H9 (cell line): ENCODE data around the gene NCAM2. TPM values are rescaled to one million over a fixed set of nuclear protein-coding genes. Genes with fewer than 3 reads are reported as not detected.

Experiments
- DNase-seq: peaks from one replicate; pipeline ENCODE4 v3.0.0-alpha.2; 2017
- H2AFZ ChIP-seq: one replicate; pipeline ENCODE4 v1.6.1; 2013; ENCODE audit warnings: mild to moderate bottlenecking, low read length, control low read depth, moderate library complexity
- H2AK5ac ChIP-seq: 2 replicates; pipeline ENCODE4 v1.6.1; 2013; ENCODE audit warnings: low read length, control low read depth, mixed read lengths; ENCODE audit not compliant: insufficient read length
- H2BK120ac ChIP-seq: one replicate; pipeline ENCODE4 v1.6.1; 2013; ENCODE audit warnings: low read depth, mild to moderate bottlenecking, low read length, control low read depth, inconsistent platforms; ENCODE audit not compliant: poor library complexity, severe bottlenecking
- H2BK12ac ChIP-seq: 2 replicates; pipeline ENCODE4 v1.6.1; 2013; ENCODE audit warnings: low read length, control low read depth, mixed read lengths, low read depth; ENCODE audit not compliant: insufficient read length
- H2BK15ac ChIP-seq: 2 replicates; pipeline ENCODE4 v1.6.1; 2013; ENCODE audit warnings: low read depth, low read length, control low read depth
- H2BK20ac ChIP-seq: one replicate; pipeline ENCODE4 v1.6.1; 2013; ENCODE audit warnings: low read depth, mild to moderate bottlenecking, low read length, control low read depth, inconsistent platforms; ENCODE audit not compliant: poor library complexity, severe bottlenecking
- H2BK5ac ChIP-seq: 2 replicates; pipeline ENCODE4 v1.6.1; 2013; ENCODE audit warnings: low read length, control low read depth, mixed read lengths; ENCODE audit not compliant: insufficient read length
- H3K14ac ChIP-seq: 2 replicates; pipeline ENCODE4 v1.6.1; 2013; ENCODE audit warnings: low read length, control low read depth; ENCODE audit not compliant: insufficient read depth
- H3K18ac ChIP-seq: 2 replicates; pipeline ENCODE4 v1.6.1; 2013; ENCODE audit warnings: low read depth, mild to moderate bottlenecking, mixed read lengths, low read length, control low read depth; ENCODE audit not compliant: insufficient read length
- H3K23ac ChIP-seq: 2 replicates; pipeline ENCODE4 v1.6.1; 2013; ENCODE audit warnings: low read length, control low read depth, mixed read lengths, low read depth; ENCODE audit not compliant: insufficient read length
- H3K23me2 ChIP-seq: 2 replicates; pipeline ENCODE4 v1.6.1; 2013; ENCODE audit warnings: low read depth, mild to moderate bottlenecking, mixed read lengths, low read length, control low read depth; ENCODE audit not compliant: insufficient read length, poor library complexity, severe bottlenecking
- H3K27ac ChIP-seq: 2 replicates; pipeline ENCODE4 v1.5.1; 2013; ENCODE audit warnings: low read length, control low read depth, mixed read lengths, low read depth; ENCODE audit not compliant: insufficient read length
- H3K27me3 ChIP-seq: 2 replicates; pipeline ENCODE4 v1.6.1; 2013; ENCODE audit warnings: low read length, control low read depth, inconsistent platforms; ENCODE audit not compliant: insufficient read depth
- H3K4ac ChIP-seq: 2 replicates; pipeline ENCODE4 v1.6.1; 2013; ENCODE audit warnings: low read depth, mild to moderate bottlenecking, control low read depth, inconsistent platforms, low read length, moderate library complexity
- H3K4me1 ChIP-seq: 2 replicates; pipeline ENCODE4 v1.6.1; 2013; ENCODE audit warnings: low read length, control low read depth, inconsistent platforms; ENCODE audit not compliant: insufficient read depth
- H3K4me2 ChIP-seq: 2 replicates; pipeline ENCODE4 v1.6.1; 2013; ENCODE audit warnings: low read length, control low read depth, mixed read lengths; ENCODE audit not compliant: insufficient read length, insufficient read depth
- H3K56ac ChIP-seq: 2 replicates; pipeline ENCODE4 v1.6.1; 2013; ENCODE audit warnings: low read depth, mild to moderate bottlenecking, mixed read lengths, low read length, control low read depth; ENCODE audit not compliant: insufficient read length
- H3K79me1 ChIP-seq: 2 replicates; pipeline ENCODE4 v1.6.1; 2013; ENCODE audit warnings: low read depth, mild to moderate bottlenecking, moderate library complexity, low read length, control low read depth, inconsistent platforms; ENCODE audit not compliant: insufficient read depth, poor library complexity, severe bottlenecking
- H3K79me2 ChIP-seq: 2 replicates; pipeline ENCODE4 v1.6.1; 2013; ENCODE audit warnings: low read length, control low read depth, inconsistent platforms; ENCODE audit not compliant: insufficient read depth
- H3K9ac ChIP-seq: 2 replicates; pipeline ENCODE4 v1.6.1; 2013; ENCODE audit warnings: low read length, control low read depth, mixed read lengths; ENCODE audit not compliant: insufficient read length; ENCODE audit errors: extremely low read depth
- H3K9me3 ChIP-seq: one replicate; pipeline ENCODE4 v1.6.1; 2013; ENCODE audit warnings: low read depth, low read length, inconsistent platforms; ENCODE audit not compliant: control insufficient read depth
- H3T11ph ChIP-seq: one replicate; pipeline ENCODE4 v1.6.1; 2013; ENCODE audit warnings: mild to moderate bottlenecking, low read length, control low read depth, inconsistent platforms
- H4K20me1 ChIP-seq: one replicate; pipeline ENCODE4 v1.6.1; 2013; ENCODE audit not compliant: control insufficient read depth, insufficient read length, insufficient read depth
- H4K5ac ChIP-seq: 2 replicates; pipeline ENCODE4 v1.6.1; 2013; ENCODE audit warnings: low read depth, mild to moderate bottlenecking, mixed read lengths, low read length, control low read depth; ENCODE audit not compliant: insufficient read length
- H4K8ac ChIP-seq: replicated peaks from 2 replicates; pipeline ENCODE4 v1.6.1; 2013; ENCODE audit warnings: low read length, control low read depth, mixed read lengths, low read depth; ENCODE audit not compliant: insufficient read length
- H4K91ac ChIP-seq: 2 replicates; pipeline ENCODE4 v1.6.1; 2013; ENCODE audit warnings: low read depth, mild to moderate bottlenecking, moderate library complexity, mixed read lengths, low read length, control low read depth; ENCODE audit not compliant: insufficient read length
- H3K27ac Mint-ChIP-seq, 3 experiments: 2 replicates in 2 of 3; 3 replicates in 1 of 3; pipeline ENCODE4 v1.8.0; 2020 to 2021; ENCODE audit warnings: mixed read lengths in 3 of 3, mild to moderate bottlenecking in 1 of 3, moderate library complexity in 1 of 3
- H3K27me3 Mint-ChIP-seq: 2 replicates; pipeline ENCODE4 v1.8.0; 2021; ENCODE audit warnings: low read depth, mild to moderate bottlenecking, moderate library complexity, mixed read lengths
- H3K36me3 Mint-ChIP-seq, 3 experiments: 2 replicates in 2 of 3; 3 replicates in 1 of 3; pipeline ENCODE4 v1.8.0; 2020 to 2021; ENCODE audit warnings: low read depth in 3 of 3, mixed read lengths in 3 of 3; ENCODE audit not compliant: insufficient read depth in 1 of 3
- H3K4me1 Mint-ChIP-seq, 2 experiments: 2 replicates each; pipeline ENCODE4 v1.8.0; 2020; ENCODE audit warnings: mixed read lengths in 2 of 2
- H3K4me3 Mint-ChIP-seq, 2 experiments: 2 replicates in 1 of 2; 3 replicates in 1 of 2; pipeline ENCODE4 v1.8.0; 2020 to 2021; ENCODE audit warnings: mild to moderate bottlenecking in 2 of 2, mixed read lengths in 2 of 2, moderate library complexity in 1 of 2
- H3K9me3 Mint-ChIP-seq, 2 experiments: 2 replicates in 1 of 2; 3 replicates in 1 of 2; pipeline ENCODE4 v1.8.0; 2020; ENCODE audit warnings: mild to moderate bottlenecking in 2 of 2, mixed read lengths in 2 of 2, moderate library complexity in 1 of 2
- WGBS: extraction: QIAGEN DNeasy Blood & Tissue Kit; methylation state at CpG from one replicate; pipeline ENCODE4 v1.1.7; 2013; ENCODE audit warnings: missing lambda C conversion rate, low lambda C conversion rate, mixed read lengths; ENCODE audit not compliant: insufficient read length; ENCODE audit errors: extremely low coverage; 5-methylcytosine and 5-hydroxymethylcytosine counted together
- total RNA-seq: library from RNA; stranded (reverse); gene quantifications from 2 replicates; pipeline ENCODE4 v1.2.1, GENCODE V29; 2021
- TF ChIP-seq, protein P1 (sequence below): fragments of 200-600 bp; sonication (generic); conservative IDR thresholded peaks from 3 replicates; pipeline ENCODE4 v1.8.0; 2021; ENCODE audit warnings: antibody characterized with exemption, mild to moderate bottlenecking

Gene NCAM2
- total RNA-seq, 1 experiment from 2014 or later, result 2.2 TPM

DNA sequence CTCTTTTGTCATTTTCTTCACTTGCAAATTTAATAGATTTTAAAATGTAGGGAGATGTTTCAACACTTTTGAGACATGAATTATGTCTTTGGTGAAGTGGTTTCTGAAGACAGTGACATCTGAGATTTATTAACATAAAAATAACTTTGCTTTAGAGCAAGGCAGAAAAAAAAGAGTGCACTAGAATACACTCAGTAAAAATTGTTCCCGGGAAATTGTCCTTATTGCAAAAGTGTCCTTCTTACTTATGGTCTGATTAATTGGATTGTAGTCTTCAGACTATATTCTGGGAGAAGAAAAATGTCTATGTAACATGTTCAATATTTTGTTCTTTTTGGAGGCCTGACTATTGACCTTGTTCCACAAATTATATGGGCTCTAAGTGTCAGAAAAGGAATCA, 468.5 kb downstream of the NCAM2 start:
- Mint-ChIP-seq H3K4me3 (no peak overlapping the region), H3K9me3 (no peaks in the 10 kb centered on the region)

More for the DNA sequence above, 468.5 kb downstream of the NCAM2 start:
- TF ChIP-seq, protein P1, sequence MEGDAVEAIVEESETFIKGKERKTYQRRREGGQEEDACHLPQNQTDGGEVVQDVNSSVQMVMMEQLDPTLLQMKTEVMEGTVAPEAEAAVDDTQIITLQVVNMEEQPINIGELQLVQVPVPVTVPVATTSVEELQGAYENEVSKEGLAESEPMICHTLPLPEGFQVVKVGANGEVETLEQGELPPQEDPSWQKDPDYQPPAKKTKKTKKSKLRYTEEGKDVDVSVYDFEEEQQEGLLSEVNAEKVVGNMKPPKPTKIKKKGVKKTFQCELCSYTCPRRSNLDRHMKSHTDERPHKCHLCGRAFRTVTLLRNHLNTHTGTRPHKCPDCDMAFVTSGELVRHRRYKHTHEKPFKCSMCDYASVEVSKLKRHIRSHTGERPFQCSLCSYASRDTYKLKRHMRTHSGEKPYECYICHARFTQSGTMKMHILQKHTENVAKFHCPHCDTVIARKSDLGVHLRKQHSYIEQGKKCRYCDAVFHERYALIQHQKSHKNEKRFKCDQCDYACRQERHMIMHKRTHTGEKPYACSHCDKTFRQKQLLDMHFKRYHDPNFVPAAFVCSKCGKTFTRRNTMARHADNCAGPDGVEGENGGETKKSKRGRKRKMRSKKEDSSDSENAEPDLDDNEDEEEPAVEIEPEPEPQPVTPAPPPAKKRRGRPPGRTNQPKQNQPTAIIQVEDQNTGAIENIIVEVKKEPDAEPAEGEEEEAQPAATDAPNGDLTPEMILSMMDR, result no peak
- H2BK120ac ChIP-seq, result no peak overlapping the region
- no peaks in the 10 kb centered on the region; the same call in 1 of the 2 replicates for H3K27me3 Mint-ChIP-seq
- H2BK20ac ChIP-seq, result no peak overlapping the region
- no peak overlapping the region for H3K23ac ChIP-seq
- no peak overlapping the region for H2BK12ac ChIP-seq
- H3K56ac ChIP-seq, result no peak overlapping the region
- no peak overlapping the region for H4K5ac ChIP-seq
- no peak overlapping the region for H4K91ac ChIP-seq
- no peak overlapping the region for H3K18ac ChIP-seq
- WGBS, result no CpG with 5 or more reads among the region's 1 CpG
- H3K23me2 ChIP-seq, result no peaks in the 10 kb centered on the region
- no peak overlapping the region for H2BK15ac ChIP-seq
- H3K14ac ChIP-seq, result no peak overlapping the region
- no peaks in the 10 kb centered on the region for H3K9me3 ChIP-seq
- H3T11ph ChIP-seq, result no peak overlapping the region
- H4K8ac ChIP-seq, result no peak overlapping the region
- H3K4me1 Mint-ChIP-seq, result no peaks in the 10 kb centered on the region
- no peaks in the 10 kb centered on the region for H3K27me3 ChIP-seq
- H3K4me1 ChIP-seq, result no peaks in the 10 kb centered on the region
- no peak overlapping the region for H2AK5ac ChIP-seq
- no peak overlapping the region for H2BK5ac ChIP-seq
- no peak for DNase-seq
- H3K9ac ChIP-seq, result no peak overlapping the region
- H3K27ac Mint-ChIP-seq, result no peak overlapping the region
- no peak overlapping the region for H3K4ac ChIP-seq
- no peaks in the 10 kb centered on the region for H3K79me2 ChIP-seq
- no peak overlapping the region for H3K27ac ChIP-seq
- H3K36me3 Mint-ChIP-seq, result no peaks in the 10 kb centered on the region
- H3K79me1 ChIP-seq, result no peaks in the 10 kb centered on the region
- H4K20me1 ChIP-seq, result no peaks in the 10 kb centered on the region
- H2AFZ ChIP-seq, result no peak overlapping the region
- no peak overlapping the region for H3K4me2 ChIP-seq
